Activated CD8-positive, alpha-beta memory T cell treated with anti-CD3 and anti-CD28 coated beads, Interleukin-2, amount 50 U/mL, for 24 hours (primary cell): ENCODE measurements around the gene ARID5B.
"Not testable (repeated sequence)": the region's sequence is repeated elsewhere in the genome, so short reads cannot be mapped to it uniquely, and the experiment has no call there.

Source experiments
- DNase-seq: peaks from one replicate; pipeline ENCODE4 v3.0.0-alpha.2; 2020; ENCODE audit errors: extremely low read depth

Gene ARID5B

GRCh38 chr10:62016623-62017490 is 115.4 kb downstream of the ARID5B start:
- DNase-seq: no peak

GRCh38 chr10:62017491-62017870 is 116.0 kb downstream of the ARID5B start:
- DNase-seq: no peak

- no peak for DNase-seq
These were observed 116.8 kb downstream of the ARID5B start for GRCh38 chr10:62018131-62018911.

DNA sequence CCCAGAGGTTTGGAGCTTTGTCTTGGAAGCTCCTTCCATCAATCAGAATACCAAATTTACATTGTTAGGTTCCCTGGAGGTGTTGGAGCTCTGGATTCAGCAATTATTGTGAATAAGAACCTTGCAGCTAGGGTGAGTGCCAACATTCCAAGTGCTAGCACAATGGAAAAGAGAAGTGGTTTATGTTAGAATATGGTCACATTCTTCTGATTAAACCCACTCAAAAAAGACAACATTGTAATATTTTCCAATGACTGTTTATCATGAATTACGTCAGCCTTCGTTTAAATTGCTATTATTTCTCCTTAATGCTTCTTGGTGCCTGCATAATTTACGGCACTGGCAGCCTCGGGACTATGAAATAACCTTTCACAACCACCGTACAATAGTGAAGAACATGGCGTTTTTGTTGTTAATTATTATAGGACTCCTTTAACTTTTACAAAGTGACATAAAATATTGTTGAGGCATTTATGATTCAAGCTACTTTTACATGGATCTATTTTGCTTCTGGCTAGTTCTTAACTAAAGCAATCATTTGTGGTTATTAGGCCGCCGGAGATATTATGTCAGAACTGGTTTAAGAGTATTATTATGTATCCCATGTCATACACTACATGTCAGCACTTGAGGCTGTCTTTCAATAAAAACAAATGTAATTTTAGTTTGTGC is 117.7 kb downstream of the ARID5B start:
- no peak for DNase-seq

GRCh38 chr10:62019685-62020359 is 118.3 kb downstream of the ARID5B start:
- DNase-seq: no peak

DNA sequence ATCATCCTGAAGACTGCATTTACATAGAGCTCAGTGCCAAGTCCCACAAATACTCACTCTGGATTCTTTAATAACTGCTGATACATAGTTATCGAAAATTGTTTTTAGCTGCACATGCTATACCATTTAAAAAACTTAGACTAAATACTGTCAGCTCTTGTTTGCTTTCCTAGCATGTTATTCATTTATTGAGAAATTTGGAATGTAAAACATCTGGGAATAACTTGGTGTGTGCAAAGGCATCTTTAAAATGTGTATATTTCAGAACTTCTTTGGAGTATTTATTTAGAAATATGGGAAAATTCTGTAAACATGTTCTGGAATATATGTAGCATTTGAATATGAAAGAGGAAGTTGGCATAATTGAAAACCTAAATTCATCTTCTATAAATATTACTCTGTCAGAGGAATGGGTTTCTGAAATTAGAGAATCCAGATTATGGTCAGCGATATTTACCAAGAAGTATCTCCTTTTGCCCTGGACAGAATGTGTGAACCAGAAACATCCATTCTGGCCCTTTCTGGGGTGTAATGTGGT is 119.7 kb downstream of the ARID5B start:
- DNase-seq: no peak

GRCh38 chr10:62021978-62022802 is 120.7 kb downstream of the ARID5B start:
- no peak for DNase-seq

GRCh38 chr10:62022830-62023229 is 121.3 kb downstream of the ARID5B start:
- DNase-seq: no peak

- DNase-seq: no peak
These were observed 121.8 kb downstream of the ARID5B start for GRCh38 chr10:62023329-62023728.

DNA sequence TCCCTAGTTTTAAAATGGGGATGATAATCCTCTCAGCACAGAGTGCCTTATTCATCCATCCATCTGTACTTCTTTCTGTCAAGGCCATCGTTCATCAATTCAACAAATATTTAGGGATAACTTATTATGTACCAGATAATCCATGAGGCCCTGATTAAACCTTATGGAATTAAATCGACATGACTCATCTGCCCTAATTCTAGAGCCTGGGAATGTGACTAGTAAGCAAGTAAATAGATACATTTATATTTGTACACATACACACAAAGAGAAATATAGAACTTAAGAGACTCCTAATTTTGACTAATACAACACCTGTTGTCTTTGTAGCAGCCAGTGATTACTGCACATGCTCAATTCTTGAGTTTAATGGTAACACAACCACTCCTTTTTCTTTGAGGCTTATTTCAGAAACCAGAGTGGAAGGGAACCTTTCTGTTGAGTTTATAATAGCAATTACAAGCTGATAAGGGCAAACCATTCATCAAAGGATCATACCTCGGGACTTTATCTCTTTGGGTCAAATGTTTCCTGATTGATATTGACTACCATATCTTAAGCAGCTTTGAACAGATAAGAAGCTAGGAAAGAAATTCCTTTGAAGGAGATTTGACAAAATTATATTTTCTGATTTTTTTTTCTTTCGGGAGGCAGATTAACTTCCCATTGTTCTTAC is 122.7 kb downstream of the ARID5B start:
- DNase-seq: no peak

DNA sequence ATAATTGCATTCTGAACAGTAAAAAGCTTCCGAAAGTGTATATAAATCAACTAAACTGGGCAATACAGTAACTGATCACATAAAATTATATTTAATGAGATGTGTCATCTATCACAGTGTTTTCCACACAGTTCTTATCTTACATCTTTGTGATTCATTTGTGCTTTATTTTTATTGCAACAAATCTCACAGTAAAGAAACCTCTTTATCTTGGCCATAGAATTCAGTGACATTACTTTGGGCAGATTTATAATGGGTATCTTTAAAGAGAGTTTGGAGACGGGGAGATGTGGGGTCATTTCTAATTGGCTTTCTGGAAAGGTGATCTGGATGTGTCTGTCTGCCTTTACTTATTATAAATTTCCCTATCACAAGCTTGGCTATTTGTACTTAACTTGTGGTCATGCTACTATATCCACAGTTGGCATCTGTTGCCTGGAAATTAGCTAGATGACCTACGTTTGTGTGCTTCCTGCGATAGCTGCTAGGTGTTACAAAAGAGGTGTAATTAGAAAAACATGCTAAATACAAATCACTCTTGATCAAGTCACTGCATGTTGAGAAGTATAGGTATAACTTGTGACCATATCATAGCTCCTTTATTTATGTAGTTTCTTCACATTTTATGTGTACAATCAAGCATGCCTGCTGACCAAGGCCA is 123.8 kb downstream of the ARID5B start:
- DNase-seq: no peak

DNA sequence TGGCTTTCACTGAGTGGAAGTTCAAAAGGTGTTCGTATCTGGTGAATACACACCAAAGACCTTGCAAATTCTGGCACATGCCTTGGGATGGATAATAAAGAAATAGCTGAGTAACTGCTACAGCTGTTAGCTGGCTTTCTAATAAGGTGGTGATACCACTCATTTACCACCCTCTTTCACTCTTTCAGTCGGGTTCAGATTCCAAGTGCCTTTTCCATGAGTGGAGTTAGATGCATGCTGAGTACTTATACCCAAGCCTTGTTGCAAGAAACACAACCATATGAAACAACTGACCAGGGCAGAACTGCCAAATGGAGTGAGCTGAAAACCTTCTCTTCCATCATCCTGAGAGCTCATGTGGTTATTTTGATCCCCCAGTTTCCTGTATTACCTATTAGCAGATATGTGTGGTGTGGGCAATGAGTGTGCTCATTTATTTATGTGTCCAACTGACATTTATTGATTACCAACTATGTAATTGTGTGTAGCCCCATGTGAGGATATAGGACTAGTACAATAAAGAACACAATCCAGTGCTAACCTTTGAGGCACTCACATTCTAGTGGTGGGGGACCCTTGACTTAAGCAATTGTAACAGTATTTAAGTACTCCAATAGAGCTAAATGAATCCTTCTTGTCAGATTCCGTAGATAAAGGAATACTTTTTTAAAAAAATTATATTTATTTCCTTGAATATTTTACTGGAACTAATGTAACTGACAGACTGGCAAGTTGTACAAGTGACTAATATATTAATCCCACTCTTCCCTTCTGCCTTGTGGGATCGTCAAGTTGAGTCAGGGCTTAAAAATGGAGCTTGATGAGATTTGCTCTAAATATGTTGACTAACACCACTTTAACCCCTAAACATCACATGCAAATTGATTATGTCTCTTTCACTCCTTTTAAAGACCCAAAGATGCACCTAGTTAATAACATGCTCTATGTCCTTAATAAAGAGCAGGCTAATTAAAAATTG is 124.7 kb downstream of the ARID5B start:
- no peak for DNase-seq

DNA sequence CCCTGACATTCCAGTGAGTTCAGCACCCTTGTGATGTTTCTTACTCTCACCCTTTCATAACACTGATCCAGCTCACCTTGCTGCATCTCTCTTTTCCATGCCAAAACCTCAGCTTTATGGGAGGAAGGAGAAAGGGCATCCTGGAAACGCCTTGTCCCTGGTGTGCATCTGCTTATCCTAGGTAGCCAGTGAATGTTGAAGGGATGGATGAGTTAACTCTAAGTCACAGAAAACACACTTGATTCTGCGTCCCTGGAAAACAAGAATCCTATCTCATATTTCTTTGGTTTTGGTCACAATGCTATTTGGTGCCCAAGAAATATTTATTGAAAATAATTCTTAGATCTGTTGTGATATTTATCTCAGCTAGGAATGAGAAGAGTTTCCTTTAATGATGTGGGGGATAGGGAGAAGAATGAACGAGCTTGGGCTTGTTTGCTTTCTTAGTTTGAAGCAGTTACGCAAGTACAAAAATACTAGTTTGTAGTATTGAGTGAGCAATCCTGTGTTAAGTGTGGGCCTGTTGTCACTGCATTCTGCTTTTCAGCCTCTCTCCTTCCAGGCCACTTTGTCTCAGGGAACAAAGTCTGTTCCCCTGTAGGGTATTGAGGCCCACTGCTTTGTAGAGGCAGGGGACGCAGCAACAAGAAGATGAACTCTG is 126.5 kb downstream of the ARID5B start:
- DNase-seq: no peak

GRCh38 chr10:62028502-62028842 is 127.0 kb downstream of the ARID5B start:
- DNase-seq: not testable (repeated sequence)

DNA sequence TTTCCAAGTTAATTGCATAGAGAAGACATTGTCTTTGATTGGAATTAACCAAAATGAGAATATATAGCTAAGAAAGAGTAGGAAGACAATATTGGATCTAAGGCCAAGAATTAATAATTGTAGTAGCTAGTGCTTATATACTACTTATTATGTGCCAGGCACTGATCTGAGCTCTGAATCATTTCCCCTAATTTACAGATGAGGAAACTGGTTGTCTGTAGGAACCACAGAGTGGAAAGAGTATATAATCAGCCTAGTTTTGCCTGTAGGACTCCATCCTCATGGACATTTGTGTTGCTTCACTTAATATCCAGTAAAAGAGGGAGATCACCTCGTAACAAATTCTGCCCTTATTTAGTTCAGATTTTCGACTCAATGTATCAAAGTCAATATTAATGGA is 127.9 kb downstream of the ARID5B start:
- DNase-seq: no peak

- DNase-seq: no peak
These were observed 130.0 kb downstream of the ARID5B start for GRCh38 chr10:62031507-62031906.

DNA sequence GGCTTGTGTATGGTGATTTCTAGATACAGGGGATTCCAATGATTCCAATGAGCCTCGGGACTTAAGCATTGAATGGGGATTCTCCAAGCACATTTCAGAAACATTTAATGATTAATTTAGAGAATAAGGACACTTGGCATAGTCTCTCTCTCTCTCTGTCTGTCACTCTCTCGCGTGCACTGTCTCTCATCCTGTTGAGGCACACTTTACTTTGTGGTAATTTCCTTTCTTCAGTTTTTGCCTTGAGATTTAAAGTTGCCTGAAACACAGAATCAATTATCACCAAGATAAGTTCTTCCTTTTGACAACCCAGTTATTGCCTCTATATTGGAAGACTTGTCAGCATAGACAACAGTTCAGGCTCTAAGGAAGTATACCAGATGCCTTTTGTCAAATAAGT is 131.6 kb downstream of the ARID5B start:
- DNase-seq: no peak

GRCh38 chr10:62034096-62034640 is 132.7 kb downstream of the ARID5B start:
- no peak for DNase-seq
